IPS-18a (cell line): ENCODE measurements around the gene ARID3B.
"Not testable (repeated sequence)": the region's sequence is repeated elsewhere in the genome, so short reads cannot be mapped to it uniquely, and the experiment has no call there.

ENCODE experiments used
- H3K27ac ChIP-seq: one replicate; pipeline ENCODE4 v1.5.1; 2013; ENCODE audit warnings: low read length
- H3K27me3 ChIP-seq: one replicate; pipeline ENCODE4 v1.6.1; 2013; ENCODE audit warnings: mild to moderate bottlenecking, low read length; ENCODE audit not compliant: control insufficient read depth, insufficient read depth
- H3K36me3 ChIP-seq: one replicate; pipeline ENCODE4 v1.6.1; 2013; ENCODE audit warnings: low read depth, low read length; ENCODE audit not compliant: control insufficient read depth
- H3K4me1 ChIP-seq: one replicate; pipeline ENCODE4 v1.6.1; 2013; ENCODE audit warnings: low read depth, low read length; ENCODE audit not compliant: control insufficient read depth
- H3K4me3 ChIP-seq: one replicate; pipeline ENCODE4 v1.5.1; 2013; ENCODE audit warnings: low read length
- H3K9ac ChIP-seq: one replicate; pipeline ENCODE4 v1.6.1; 2013; ENCODE audit warnings: mild to moderate bottlenecking, low read length, moderate library complexity
- H3K9me3 ChIP-seq: one replicate; pipeline ENCODE4 v1.6.1; 2013; ENCODE audit warnings: low read depth, low read length; ENCODE audit not compliant: control insufficient read depth

The ARID3B gene

DNA sequence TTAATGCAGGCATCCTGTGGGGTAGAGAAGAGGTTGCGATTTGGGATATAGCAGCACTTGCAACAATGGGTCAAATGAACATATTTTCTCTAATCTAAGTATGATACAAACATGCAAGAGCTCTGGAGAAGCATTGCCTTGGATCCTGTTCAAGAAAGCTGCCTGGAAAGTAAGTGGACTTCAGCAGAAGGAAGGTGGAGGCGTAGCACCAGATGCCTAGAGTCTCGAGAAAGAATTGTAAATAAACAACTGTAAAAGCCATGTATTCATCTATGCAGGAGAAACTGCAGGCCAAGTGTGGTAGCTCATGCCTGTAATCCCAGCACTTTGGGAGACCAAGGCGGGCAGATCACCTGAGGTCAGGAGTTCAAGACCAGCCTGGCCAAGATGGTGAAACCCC, 27.0 kb upstream of the ARID3B start:
- H3K9ac ChIP-seq, H3K4me1 ChIP-seq, H3K4me3 ChIP-seq, H3K36me3 ChIP-seq, H3K27me3 ChIP-seq, H3K27ac ChIP-seq, H3K9me3 ChIP-seq: not testable (repeated sequence)

- no peak overlapping the region for H3K27ac ChIP-seq
- H3K36me3 ChIP-seq: no peaks in the 10 kb centered on the region
- H3K4me3 ChIP-seq: no peak overlapping the region
- H3K27me3 ChIP-seq: no peaks in the 10 kb centered on the region
- no peaks in the 10 kb centered on the region for H3K9me3 ChIP-seq
- H3K9ac ChIP-seq: no peak overlapping the region
- no peaks in the 10 kb centered on the region for H3K4me1 ChIP-seq
Observed at GRCh38 chr15:74517096-74517495, 23.9 kb upstream of the ARID3B start.

GRCh38 chr15:74519311-74519710, 21.7 kb upstream of the ARID3B start:
- Histone ChIP-seq H3K9ac (no peak overlapping the region), H3K4me1 (no peaks in the 10 kb centered on the region), H3K27ac (no peak overlapping the region), H3K36me3 (no peaks in the 10 kb centered on the region), H3K4me3 (no peak overlapping the region), H3K9me3 (no peaks in the 10 kb centered on the region), H3K27me3 (no peaks in the 10 kb centered on the region)

DNA sequence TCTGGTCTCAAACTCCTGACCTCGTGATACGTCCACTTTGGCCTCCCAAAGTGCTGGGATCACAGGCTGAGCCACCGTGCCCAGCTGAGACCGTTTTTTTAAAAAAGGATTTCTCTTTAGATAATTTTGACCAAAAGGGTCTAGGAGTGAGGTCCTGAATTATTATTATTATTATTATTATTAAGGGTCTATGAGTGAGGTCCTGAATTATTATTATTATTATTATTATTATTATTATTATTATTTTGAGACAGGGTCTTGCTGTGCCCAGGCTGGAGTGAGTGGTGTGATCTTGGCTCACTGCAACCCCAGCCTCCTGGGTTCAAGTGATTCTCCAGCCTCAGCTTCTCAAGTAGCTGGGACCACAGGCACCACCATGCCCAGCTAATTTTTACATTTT, 20.6 kb upstream of the ARID3B start:
- Histone ChIP-seq H3K9me3 (no peaks in the 10 kb centered on the region), H3K9ac (no peak overlapping the region), H3K36me3 (no peaks in the 10 kb centered on the region), H3K27me3 (no peaks in the 10 kb centered on the region), H3K4me3 (no peak overlapping the region), H3K27ac (no peak overlapping the region), H3K4me1 (no peaks in the 10 kb centered on the region)

GRCh38 chr15:74523982-74524381, 17.0 kb upstream of the ARID3B start:
- H3K9me3 ChIP-seq: no peaks in the 10 kb centered on the region

GRCh38 chr15:74525309-74525708, 15.7 kb upstream of the ARID3B start:
- H3K9me3 ChIP-seq: no peaks in the 10 kb centered on the region
- no peaks in the 10 kb centered on the region for H3K36me3 ChIP-seq
- H3K27me3 ChIP-seq: no peaks in the 10 kb centered on the region
- H3K27ac ChIP-seq: no peak overlapping the region
- peaks cover 5% of the 10 kb centered on the region for H3K4me1 ChIP-seq
- no peak overlapping the region for H3K9ac ChIP-seq
- no peak overlapping the region for H3K4me3 ChIP-seq

More at GRCh38 chr15:74523982-74524381, 17.0 kb upstream of the ARID3B start:
- Histone ChIP-seq H3K36me3 (no peaks in the 10 kb centered on the region), H3K4me3 (no peak overlapping the region), H3K27me3 (no peaks in the 10 kb centered on the region), H3K9ac (no peak overlapping the region), H3K4me1 (no peaks in the 10 kb centered on the region), H3K27ac (no peak overlapping the region)

DNA sequence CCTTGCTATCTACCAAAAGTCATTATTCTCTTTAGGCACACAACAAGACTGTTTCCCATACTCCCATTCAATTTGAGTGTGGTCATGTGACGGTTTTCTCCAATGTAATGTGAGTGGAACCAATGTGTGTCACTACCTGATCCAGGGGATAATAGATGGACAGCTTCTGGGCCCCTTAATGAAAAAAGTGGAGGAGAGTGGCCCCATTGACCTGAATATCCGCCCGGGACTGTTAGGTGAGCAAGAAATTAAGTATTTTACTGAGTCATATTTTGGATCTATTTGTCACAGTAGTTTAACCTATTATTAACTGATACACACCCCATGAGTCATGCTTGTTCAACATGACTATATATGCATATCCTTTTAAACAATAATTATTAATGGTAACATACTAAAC, 15.1 kb upstream of the ARID3B start:
- H3K36me3 ChIP-seq: no peaks in the 10 kb centered on the region
- H3K9me3 ChIP-seq: no peaks in the 10 kb centered on the region
- H3K4me3 ChIP-seq: no peak overlapping the region
- no peaks in the 10 kb centered on the region for H3K27me3 ChIP-seq
- H3K4me1 ChIP-seq: peaks cover 10% of the 10 kb centered on the region
- H3K27ac ChIP-seq: no peak overlapping the region
- H3K9ac ChIP-seq: no peak overlapping the region

- H3K9me3 ChIP-seq: no peaks in the 10 kb centered on the region
- no peaks in the 10 kb centered on the region for H3K27me3 ChIP-seq
- H3K4me3 ChIP-seq: no peak overlapping the region
- H3K36me3 ChIP-seq: no peaks in the 10 kb centered on the region
- no peak overlapping the region for H3K9ac ChIP-seq
- peaks cover 22% of the 10 kb centered on the region for H3K4me1 ChIP-seq
- no peak overlapping the region for H3K27ac ChIP-seq
Observed at GRCh38 chr15:74528876-74529275, 12.1 kb upstream of the ARID3B start.

GRCh38 chr15:74529921-74530320, 11.1 kb upstream of the ARID3B start:
- no peaks in the 10 kb centered on the region for H3K9me3 ChIP-seq
- H3K9ac ChIP-seq: no peak overlapping the region
- no peaks in the 10 kb centered on the region for H3K27me3 ChIP-seq
- H3K4me1 ChIP-seq: peaks cover 22% of the 10 kb centered on the region
- no peak overlapping the region for H3K27ac ChIP-seq
- no peak overlapping the region for H3K4me3 ChIP-seq
- no peaks in the 10 kb centered on the region for H3K36me3 ChIP-seq

DNA sequence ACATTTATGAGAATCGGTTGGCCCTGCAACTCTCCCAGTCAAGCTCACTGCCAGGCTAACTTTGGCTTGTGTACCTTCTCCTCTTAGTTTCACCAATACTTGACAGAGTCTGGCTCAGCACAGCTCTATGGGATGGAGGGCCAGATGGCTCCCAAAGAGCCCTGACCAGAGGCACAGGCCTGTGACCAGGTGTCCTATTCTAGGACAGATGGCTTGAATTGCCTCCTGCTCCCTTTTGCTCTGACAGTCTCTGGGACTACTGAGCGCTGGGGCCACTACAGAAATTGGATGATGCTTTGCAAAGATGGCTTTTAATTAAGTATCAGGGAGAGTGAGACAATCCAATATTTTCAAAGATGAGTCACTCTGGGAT, 10.3 kb upstream of the ARID3B start:
- peak overlapping the region; percentile 91 for H3K27ac ChIP-seq

GRCh38 chr15:74531144-74531811, 9.7 kb upstream of the ARID3B start:
- peaks cover 22% of the 10 kb centered on the region for H3K4me1 ChIP-seq
- peak overlapping the region; percentile 28 for H3K9ac ChIP-seq
- no peaks in the 10 kb centered on the region for H3K9me3 ChIP-seq
- peak overlapping the region; percentile 91 for H3K27ac ChIP-seq
- H3K4me3 ChIP-seq: peak overlapping the region; percentile 41
- H3K36me3 ChIP-seq: no peaks in the 10 kb centered on the region
- no peaks in the 10 kb centered on the region for H3K27me3 ChIP-seq

More for the DNA sequence above, 10.3 kb upstream of the ARID3B start:
- H3K4me1 ChIP-seq: peaks cover 22% of the 10 kb centered on the region
- no peaks in the 10 kb centered on the region for H3K36me3 ChIP-seq
- H3K27me3 ChIP-seq: no peaks in the 10 kb centered on the region
- H3K9ac ChIP-seq: peak overlapping the region; percentile 28
- H3K9me3 ChIP-seq: no peaks in the 10 kb centered on the region
- no peak overlapping the region for H3K4me3 ChIP-seq

- Histone ChIP-seq H3K27ac (no peak overlapping the region), H3K4me3 (no peak overlapping the region)
Observed at GRCh38 chr15:74535388-74536084, 5.5 kb upstream of the ARID3B start.

More at GRCh38 chr15:74535388-74536084, 5.5 kb upstream of the ARID3B start:
- Histone ChIP-seq H3K4me1 (peaks cover 16% of the 10 kb centered on the region), H3K9me3 (no peaks in the 10 kb centered on the region), H3K27me3 (no peaks in the 10 kb centered on the region), H3K36me3 (no peaks in the 10 kb centered on the region), H3K9ac (no peak overlapping the region)
